ENCODE data around the gene LHPP. TPM values are rescaled to one million over a fixed set of nuclear protein-coding genes. Genes with fewer than 3 reads are reported as not detected.

The LHPP gene
- polyA plus RNA-seq, 3 donors: 5.5 to 21.6 (median 14.3) TPM

GRCh38 chr10:124616040-124616835, 154.6 kb downstream of the LHPP start:
- 90 to 92% (median 90%) methylated on average over 30 of the region's 30 CpGs for WGBS, 3 donors
- no peak overlapping the region for H3K27ac ChIP-seq (ENCODE audit: low read depth, low read length)

- no peak overlapping the region for H3K27ac ChIP-seq (ENCODE audit: low read depth, low read length)
- 80 to 88% (median 86%) methylated on average over 4 of the region's 4 CpGs for WGBS, 3 donors
Measured at GRCh38 chr10:124616836-124617130, 155.2 kb downstream of the LHPP start.

GRCh38 chr10:124618470-124619073, 156.9 kb downstream of the LHPP start:
- WGBS, 3 donors: 90 to 94% (median 92%) methylated on average over 18 of the region's 18 CpGs
- no peak overlapping the region for H3K27ac ChIP-seq (ENCODE audit: low read depth, low read length)

DNA sequence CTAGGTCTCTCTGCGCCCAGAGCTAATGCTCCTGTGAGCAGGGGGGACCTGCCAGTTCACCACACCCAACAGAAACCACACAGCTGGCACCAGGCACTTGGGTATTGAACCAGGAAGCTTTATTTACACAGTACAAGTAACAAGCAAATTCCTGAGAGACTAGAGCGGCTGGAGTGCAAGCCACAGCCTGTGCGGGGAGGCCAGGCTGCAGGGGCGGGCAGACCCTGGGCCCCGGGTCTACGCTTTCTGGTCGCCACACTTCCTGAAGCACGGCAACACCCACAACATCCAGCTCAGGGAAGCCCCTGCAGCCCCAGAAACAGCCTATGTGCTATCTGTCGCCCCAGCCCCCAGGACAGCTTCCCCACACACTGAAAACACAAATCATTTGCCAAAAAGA, 157.6 kb downstream of the LHPP start:
- no peak overlapping the region for H3K27ac ChIP-seq (ENCODE audit: low read depth, low read length)
- WGBS, 3 donors: 27 to 63% (median 54%) methylated on average over 9 of the region's 9 CpGs

GRCh38 chr10:124619802-124620490, 158.3 kb downstream of the LHPP start:
- WGBS, 3 donors: 78 to 84% (median 78%) methylated on average over 26 of the region's 26 CpGs
- no peak overlapping the region for H3K27ac ChIP-seq (ENCODE audit: low read depth, low read length)

GRCh38 chr10:124621637-124622036, 160.0 kb downstream of the LHPP start:
- H3K27ac ChIP-seq (ENCODE audit: low read depth, low read length): no peak overlapping the region

GRCh38 chr10:124622158-124622557, 160.5 kb downstream of the LHPP start:
- 69 to 93% (median 92%) methylated on average over 13 of the region's 13 CpGs for WGBS, 3 donors
- H3K27ac ChIP-seq (ENCODE audit: low read depth, low read length): no peak overlapping the region

More at GRCh38 chr10:124621637-124622036, 160.0 kb downstream of the LHPP start:
- WGBS, 3 donors: 57 to 81% (median 76%) methylated on average over 13 of the region's 13 CpGs

DNA sequence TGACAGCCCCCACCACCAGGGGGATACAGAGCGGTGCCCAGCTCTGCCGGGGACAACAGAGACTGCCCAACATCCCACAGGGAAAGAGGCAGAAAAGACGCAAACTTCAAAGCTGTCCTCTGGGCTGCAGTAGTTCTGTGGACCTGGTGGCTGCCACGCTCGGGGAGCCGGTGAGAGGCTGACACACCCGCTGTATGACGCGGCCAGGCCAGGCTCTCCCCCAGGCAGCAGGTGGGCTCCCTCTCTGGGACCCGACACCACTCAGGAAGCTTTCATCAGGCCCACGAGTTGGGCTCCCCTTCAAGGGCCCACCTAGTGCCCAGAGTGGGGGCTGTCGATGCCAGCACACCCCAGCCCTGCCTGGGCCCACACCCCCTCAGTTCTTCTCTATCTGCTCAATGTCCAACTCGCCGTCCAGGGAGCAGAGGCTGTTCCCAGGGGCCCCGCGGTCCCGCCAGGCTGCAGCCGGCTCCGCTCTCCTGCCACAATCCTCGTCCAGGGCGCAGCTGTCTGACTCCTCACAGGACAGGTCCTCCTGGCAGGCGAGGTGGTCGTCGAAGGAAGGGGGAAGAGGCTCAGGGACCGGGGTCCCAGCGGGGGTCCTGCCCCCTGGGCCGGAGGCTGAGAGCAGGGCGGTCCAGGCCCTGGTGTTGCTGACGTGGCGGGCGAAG, 161.4 kb downstream of the LHPP start:
- no peak overlapping the region for H3K27ac ChIP-seq (ENCODE audit: low read depth, low read length)

GRCh38 chr10:124624006-124624405, 162.4 kb downstream of the LHPP start:
- H3K27ac ChIP-seq (ENCODE audit: low read depth, low read length): no peak overlapping the region
- WGBS, 3 donors: 86 to 95% (median 89%) methylated on average over 13 of the region's 13 CpGs

More for the DNA sequence above, 161.4 kb downstream of the LHPP start:
- 90 to 92% (median 91%) methylated on average over 30 to 31 of the region's 31 CpGs for WGBS, 3 donors

GRCh38 chr10:124624466-124624865, 162.8 kb downstream of the LHPP start:
- 92 to 96% (median 94%) methylated on average over 9 of the region's 9 CpGs for WGBS, 3 donors
- no peak overlapping the region for H3K27ac ChIP-seq (ENCODE audit: low read depth, low read length)

- H3K27ac ChIP-seq (ENCODE audit: low read depth, low read length): no peak overlapping the region
- WGBS, 3 donors: 92 to 94% (median 93%) methylated on average over 16 of the region's 16 CpGs
Measured at GRCh38 chr10:124624895-124625294, 163.3 kb downstream of the LHPP start.

DNA sequence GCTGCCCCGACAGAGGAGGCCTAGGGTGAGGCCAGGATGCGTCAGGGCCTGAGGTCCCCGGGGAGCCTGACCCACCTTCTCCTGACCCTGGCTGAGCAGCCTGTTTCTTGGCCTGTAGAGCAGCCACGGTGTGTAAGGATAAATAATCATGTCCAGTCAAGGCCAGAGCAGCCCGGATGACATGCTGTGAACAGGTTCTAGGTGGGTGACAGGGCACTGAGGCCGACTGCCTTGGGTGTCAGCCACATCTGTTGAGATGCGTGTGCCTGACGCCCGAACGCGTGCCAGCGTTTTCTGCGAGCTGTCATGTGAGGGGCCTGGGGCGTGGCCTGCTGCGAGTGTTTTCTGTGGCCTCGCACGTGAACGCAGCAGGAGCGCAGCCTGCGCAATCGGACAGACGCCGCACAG, 164.2 kb downstream of the LHPP start:
- no peak overlapping the region for H3K27ac ChIP-seq (ENCODE audit: low read depth, low read length)
- 81 to 87% (median 85%) methylated on average over 23 of the region's 23 CpGs for WGBS, 3 donors

- H3K27ac ChIP-seq (ENCODE audit: low read depth, low read length): no peak overlapping the region
- WGBS, 3 donors: 52 to 76% (median 68%) methylated on average over 13 of the region's 13 CpGs
Measured at GRCh38 chr10:124626759-124627380, 165.2 kb downstream of the LHPP start.

- no peak overlapping the region for H3K27ac ChIP-seq (ENCODE audit: low read depth, low read length)
- 54 to 64% (median 57%) methylated on average over 12 of the region's 12 CpGs for WGBS, 3 donors
Measured at GRCh38 chr10:124627866-124628675, 166.4 kb downstream of the LHPP start.

GRCh38 chr10:124628676-124629021, 167.0 kb downstream of the LHPP start:
- 84 to 89% (median 85%) methylated on average over 9 of the region's 9 CpGs for WGBS, 3 donors
- H3K27ac ChIP-seq (ENCODE audit: low read depth, low read length): no peak overlapping the region

- 55 to 81% (median 59%) methylated on average over 6 of the region's 6 CpGs for WGBS, 3 donors
- no peak overlapping the region for H3K27ac ChIP-seq (ENCODE audit: low read depth, low read length)
Measured at GRCh38 chr10:124629415-124629814, 167.8 kb downstream of the LHPP start.

GRCh38 chr10:124629842-124630241, 168.2 kb downstream of the LHPP start:
- WGBS, 3 donors: 70 to 88% (median 79%) methylated on average over 6 of the region's 6 CpGs
- no peak overlapping the region for H3K27ac ChIP-seq (ENCODE audit: low read depth, low read length)

DNA sequence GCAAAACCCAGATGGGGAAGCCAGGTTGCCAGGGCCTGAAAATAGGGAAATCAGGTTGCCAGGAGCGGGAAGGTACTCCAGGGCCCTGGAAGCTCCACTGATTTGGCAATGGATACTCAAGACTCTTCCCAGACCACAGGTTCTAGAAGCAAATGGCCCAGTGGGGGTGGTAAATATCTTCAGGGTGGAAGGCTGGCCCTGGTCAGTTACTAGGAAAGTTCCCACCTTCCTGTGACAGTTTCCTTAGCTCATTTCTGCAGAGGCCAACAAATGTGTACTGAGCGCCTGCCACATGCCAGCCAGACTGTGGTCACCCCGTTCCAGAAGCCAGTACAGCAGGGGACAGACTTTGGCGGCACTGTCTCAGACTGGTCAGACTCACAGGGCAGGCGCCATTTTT, 168.9 kb downstream of the LHPP start:
- H3K27ac ChIP-seq (ENCODE audit: low read depth, low read length): no peak overlapping the region
- WGBS, 3 donors: 92 to 99% (median 92%) methylated on average over 5 of the region's 5 CpGs

Data from adipose tissue (tissue), 3 donors.